ENCODE data around the gene SPRN.
"Not testable (repeated sequence)": the region's sequence is repeated elsewhere in the genome, so short reads cannot be mapped to it uniquely, and the experiment has no call there.

The SPRN gene

GRCh38 chr10:133456041-133456951, 31.9 kb upstream of the SPRN start:
- DNase-seq, result no peak

GRCh38 chr10:133455611-133456031, 31.2 kb upstream of the SPRN start:
- DNase-seq, result no peak

GRCh38 chr10:133455196-133455595, 30.8 kb upstream of the SPRN start:
- DNase-seq, result no peak

GRCh38 chr10:133454204-133454893, 29.9 kb upstream of the SPRN start:
- DNase-seq, result no peak

GRCh38 chr10:133453516-133454203, 29.2 kb upstream of the SPRN start, which contains the start of gene SCART1:
TSS of gene SCART1 (plus strand) at chr10:133453945. CDS start at chr10:133453998, 53 bp downstream.
- DNase-seq, result no peak

GRCh38 chr10:133452453-133452852, 28.0 kb upstream of the SPRN start:
- DNase-seq, result no peak

GRCh38 chr10:133451346-133451745, 26.9 kb upstream of the SPRN start:
- no peak for DNase-seq

- no peak for DNase-seq
These were observed 23.7 kb upstream of the SPRN start for GRCh38 chr10:133448120-133448519.

GRCh38 chr10:133446979-133447378, 22.6 kb upstream of the SPRN start:
- no peak for DNase-seq

GRCh38 chr10:133445751-133446708, 21.6 kb upstream of the SPRN start:
- DNase-seq, result no peak

- no peak for DNase-seq
These were observed 20.9 kb upstream of the SPRN start for GRCh38 chr10:133445268-133445732.

- no peak for DNase-seq
These were observed 20.2 kb upstream of the SPRN start for GRCh38 chr10:133444342-133445267.

- no peak for DNase-seq
These were observed 18.8 kb upstream of the SPRN start for GRCh38 chr10:133442967-133443924.

- no peak for DNase-seq
These were observed 18.0 kb upstream of the SPRN start for GRCh38 chr10:133442191-133442966.

GRCh38 chr10:133441780-133442179, 17.4 kb upstream of the SPRN start:
- DNase-seq, result no peak

- DNase-seq, result not testable (repeated sequence)
These were observed 16.9 kb upstream of the SPRN start for GRCh38 chr10:133441356-133441755.

- no peak for DNase-seq
These were observed 16.3 kb upstream of the SPRN start for GRCh38 chr10:133440633-133441285.

Measured in stimulated activated CD4-positive, alpha-beta T cell treated with anti-CD3 and anti-CD28 coated beads, Interleukin-4, amount 100 ng/mL, for 4 hours (primary cell).